Uterus (tissue), 4 donors: ENCODE measurements around the gene KLHL8. TPM values are rescaled to one million over a fixed set of nuclear protein-coding genes. Genes with fewer than 3 reads are reported as not detected.
"Not testable (repeated sequence)": the region's sequence is repeated elsewhere in the genome, so short reads cannot be mapped to it uniquely, and the experiment has no call there.

Experiments
- DNase-seq, 2 donors: peaks; one replicate each; pipeline ENCODE4 v3.0.0-alpha.2; 2019 to 2020
- H3K27ac ChIP-seq, 2 donors: fragments of 200-600 bp; sonication (generic); 1 replicate in 1 of 2; 2 replicates in 1 of 2; pipeline ENCODE4 v1.5.1; 2016 to 2018
- H3K27me3 ChIP-seq, 2 donors: fragments of 200-600 bp; sonication (generic); one replicate each; pipeline ENCODE4 v1.5.1; 2018 to 2019; ENCODE audit warnings: control low read depth in 1 of 2
- H3K36me3 ChIP-seq, 2 donors: fragments of 200-600 bp; sonication (generic); one replicate each; pipeline ENCODE4 v1.5.1; 2019; ENCODE audit warnings: control low read depth in 1 of 2
- H3K4me1 ChIP-seq, 2 donors: fragments of 200-600 bp; sonication (generic); one replicate each; pipeline ENCODE4 v1.5.1; 2018 to 2019; ENCODE audit warnings: control low read depth in 1 of 2
- H3K4me3 ChIP-seq, 2 donors: fragments of 200-600 bp; sonication (generic); 1 replicate in 1 of 2; 2 replicates in 1 of 2; pipeline ENCODE4 v1.5.1; 2018 to 2019; ENCODE audit warnings: mild to moderate bottlenecking in 1 of 2
- H3K9me3 ChIP-seq, 2 donors: fragments of 200-600 bp; sonication (generic); one replicate each; pipeline ENCODE4 v1.5.1; 2019; ENCODE audit warnings: control low read depth in 1 of 2
- POLR2A ChIP-seq, 2 donors: fragments of 450-650 bp; IDR thresholded peaks; one replicate each; pipeline ENCODE4 v1.6.1; 2016; ENCODE audit warnings: antibody characterized with exemption in 2 of 2, mild to moderate bottlenecking in 1 of 2, moderate library complexity in 1 of 2
- intact Hi-C: fragments of 100-400 bp; cut with DNase I; formaldehyde crosslinking; loops from one replicate; pipeline ENCODE4 v1.15.1; 2023; ENCODE audit warnings: low total_unique reads
- total RNA-seq, 4 donors: library from RNA; depleted of rRNA in 3 of 4; stranded (reverse); fragments of >200 nt in 3 of 4; gene quantifications; one replicate each; pipeline versions ENCODE4 v1.1.0 to v1.2.4, GENCODE V29; 2014 to 2023
- TF ChIP-seq, protein P1 (sequence below), 4 experiments: fragments of 200-600 bp in 2 of 4; fragments of 450-650 bp in 2 of 4; sonication (generic) in 2 of 4; IDR thresholded peaks; one replicate each; pipeline ENCODE4 v1.5.1; 2016 to 2019; ENCODE audit warnings: antibody characterized with exemption in 4 of 4, mild to moderate bottlenecking in 2 of 4, moderate library complexity in 1 of 4
- donor health status: DM: yes; HTN: yes; CAD: no.

KLHL8 gene
- total RNA-seq, 4 donors from 2014 or later = 10.0 to 31.8 (median 24.5) TPM

DNA sequence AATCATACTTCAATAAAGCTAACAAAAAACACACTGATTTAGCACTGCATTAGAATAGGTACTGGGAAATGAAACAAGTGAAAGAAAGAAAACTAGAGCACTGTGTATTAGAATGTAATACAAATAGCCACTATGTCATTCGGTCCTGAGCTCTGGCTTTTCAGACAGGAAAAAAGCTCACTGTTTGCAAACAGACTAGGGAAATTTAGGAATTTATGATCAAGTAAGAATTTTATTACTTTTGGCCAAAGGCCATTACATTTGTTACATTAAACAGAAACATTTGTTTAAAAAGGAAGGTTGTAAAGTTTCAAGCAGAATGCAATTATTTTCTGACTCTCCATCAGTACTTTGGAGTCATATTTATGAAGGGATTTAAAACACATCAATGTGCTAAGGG is 68.7 kb downstream of the KLHL8 start:
- no peaks in the 10 kb centered on the region for H3K27me3 ChIP-seq
- TF ChIP-seq, protein P1, sequence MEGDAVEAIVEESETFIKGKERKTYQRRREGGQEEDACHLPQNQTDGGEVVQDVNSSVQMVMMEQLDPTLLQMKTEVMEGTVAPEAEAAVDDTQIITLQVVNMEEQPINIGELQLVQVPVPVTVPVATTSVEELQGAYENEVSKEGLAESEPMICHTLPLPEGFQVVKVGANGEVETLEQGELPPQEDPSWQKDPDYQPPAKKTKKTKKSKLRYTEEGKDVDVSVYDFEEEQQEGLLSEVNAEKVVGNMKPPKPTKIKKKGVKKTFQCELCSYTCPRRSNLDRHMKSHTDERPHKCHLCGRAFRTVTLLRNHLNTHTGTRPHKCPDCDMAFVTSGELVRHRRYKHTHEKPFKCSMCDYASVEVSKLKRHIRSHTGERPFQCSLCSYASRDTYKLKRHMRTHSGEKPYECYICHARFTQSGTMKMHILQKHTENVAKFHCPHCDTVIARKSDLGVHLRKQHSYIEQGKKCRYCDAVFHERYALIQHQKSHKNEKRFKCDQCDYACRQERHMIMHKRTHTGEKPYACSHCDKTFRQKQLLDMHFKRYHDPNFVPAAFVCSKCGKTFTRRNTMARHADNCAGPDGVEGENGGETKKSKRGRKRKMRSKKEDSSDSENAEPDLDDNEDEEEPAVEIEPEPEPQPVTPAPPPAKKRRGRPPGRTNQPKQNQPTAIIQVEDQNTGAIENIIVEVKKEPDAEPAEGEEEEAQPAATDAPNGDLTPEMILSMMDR (IDR thresholded peaks at IDR 0.05) = no peak
- no peak for TF ChIP-seq POLR2A (IDR thresholded peaks at IDR 0.05)
- DNase-seq = no peak
- peak overlapping the region; percentile 21 to 66 for H3K27ac ChIP-seq
- no peaks in the 10 kb centered on the region for H3K36me3 ChIP-seq
- H3K4me1 ChIP-seq = peaks cover 0 to 11% of the 10 kb centered on the region in 2 donors
- H3K4me3 ChIP-seq = no peak overlapping the region
- intact Hi-C loops = loop anchor here (10.0 kb wide), 1 partner anchor 83 kb away; no protein-coding TSS in a partner anchor
- H3K9me3 ChIP-seq = no peaks in the 10 kb centered on the region

DNA sequence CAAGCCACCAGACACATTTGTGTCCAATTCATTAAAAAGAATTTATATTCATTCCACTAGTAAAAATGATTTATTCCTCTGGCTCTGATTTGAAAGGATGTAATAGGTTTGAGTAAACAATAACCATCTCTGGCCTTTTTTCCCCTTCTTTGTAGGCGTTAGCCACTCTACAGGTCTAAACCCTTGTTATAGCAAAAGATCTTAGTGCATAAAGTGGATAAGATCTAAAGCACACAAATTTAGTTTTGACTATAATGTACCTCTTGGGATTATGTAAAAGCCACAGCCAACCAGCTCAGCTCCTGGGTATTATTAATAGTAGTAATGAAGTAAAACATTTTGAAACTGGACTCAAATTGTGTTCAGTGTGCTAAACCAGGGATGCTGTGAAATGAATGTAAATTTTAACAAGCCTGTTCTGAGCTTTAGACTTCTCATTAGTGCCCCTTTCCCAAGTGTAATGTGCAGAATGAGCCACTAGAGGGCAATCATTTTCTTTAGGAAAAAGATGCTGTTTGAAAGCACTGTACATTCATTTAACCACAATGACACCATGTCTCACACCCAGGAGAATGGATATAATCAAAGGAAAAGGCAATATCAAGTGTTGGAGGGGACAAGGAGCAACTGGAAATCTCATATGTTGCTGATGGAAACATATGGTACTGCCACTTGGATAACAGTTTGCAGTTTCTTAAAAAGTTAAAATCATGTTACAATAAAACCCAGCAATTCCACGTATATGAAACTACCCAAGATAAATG is 69.7 kb downstream of the KLHL8 start:
- H3K27ac ChIP-seq = peak overlapping the region; percentile 18 to 66
- TF ChIP-seq, protein P1 (IDR thresholded peaks at IDR 0.05) = peak; percentile 84 to 89 (median 86)
- no peak for TF ChIP-seq POLR2A (IDR thresholded peaks at IDR 0.05)
- peaks cover 0 to 11% of the 10 kb centered on the region in 2 donors for H3K4me1 ChIP-seq
- intact Hi-C loops = loop anchor here (10.0 kb wide), 1 partner anchor 84 kb away; no protein-coding TSS in a partner anchor
- H3K9me3 ChIP-seq = no peaks in the 10 kb centered on the region
- DNase-seq = peak in 1 of 2 donors; percentile 76
- H3K27me3 ChIP-seq = no peaks in the 10 kb centered on the region
- no peaks in the 10 kb centered on the region for H3K36me3 ChIP-seq
- no peak overlapping the region for H3K4me3 ChIP-seq

DNA sequence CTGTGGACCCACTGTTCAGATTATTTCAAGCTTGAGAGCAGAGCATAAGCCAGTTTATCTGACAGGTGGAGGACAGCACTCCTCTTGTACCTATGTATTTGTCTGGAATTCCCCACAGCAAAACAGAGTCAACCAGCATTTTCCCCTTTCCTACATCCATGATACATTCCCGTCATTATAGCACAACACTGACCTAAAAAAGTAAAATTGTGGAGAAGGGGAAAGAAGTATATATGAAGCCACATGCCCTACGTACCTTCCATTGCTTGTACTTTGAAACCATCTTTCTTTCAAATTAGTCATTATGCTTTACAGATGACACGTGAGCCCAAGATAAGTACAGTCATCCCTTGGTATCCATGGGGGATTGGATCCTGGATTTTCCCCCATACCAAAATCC is 73.3 kb downstream of the KLHL8 start:
- peaks cover 0 to 11% of the 10 kb centered on the region in 2 donors for H3K4me1 ChIP-seq
- H3K36me3 ChIP-seq = no peaks in the 10 kb centered on the region
- H3K27me3 ChIP-seq = no peaks in the 10 kb centered on the region
- no peak overlapping the region for H3K27ac ChIP-seq
- DNase-seq = no peak
- no peaks in the 10 kb centered on the region for H3K9me3 ChIP-seq
- TF ChIP-seq POLR2A (IDR thresholded peaks at IDR 0.05) = no peak
- TF ChIP-seq, protein P1 (IDR thresholded peaks at IDR 0.05) = no peak
- H3K4me3 ChIP-seq = no peak overlapping the region
- intact Hi-C loops = no loop called here

DNA sequence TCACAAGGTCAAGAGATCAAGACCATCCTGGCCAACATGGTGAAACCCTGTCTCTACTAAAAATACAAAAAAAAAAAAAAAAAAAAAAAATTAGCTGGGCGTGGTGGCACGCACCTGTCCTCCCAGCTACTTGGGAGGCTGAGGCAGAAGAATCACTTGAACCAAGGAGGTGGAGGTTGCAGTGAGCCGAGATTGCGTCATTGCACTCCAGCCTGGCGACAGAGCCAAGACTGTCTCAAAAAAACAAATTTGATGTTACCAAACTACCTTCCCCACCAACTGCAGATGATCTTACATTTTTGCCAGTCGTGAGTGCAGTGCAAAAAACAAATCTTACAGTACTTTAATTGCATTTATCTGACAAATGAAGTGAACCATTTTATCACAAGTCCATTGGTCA is 74.5 kb downstream of the KLHL8 start:
- not testable (repeated sequence) for H3K27me3 ChIP-seq

DNA sequence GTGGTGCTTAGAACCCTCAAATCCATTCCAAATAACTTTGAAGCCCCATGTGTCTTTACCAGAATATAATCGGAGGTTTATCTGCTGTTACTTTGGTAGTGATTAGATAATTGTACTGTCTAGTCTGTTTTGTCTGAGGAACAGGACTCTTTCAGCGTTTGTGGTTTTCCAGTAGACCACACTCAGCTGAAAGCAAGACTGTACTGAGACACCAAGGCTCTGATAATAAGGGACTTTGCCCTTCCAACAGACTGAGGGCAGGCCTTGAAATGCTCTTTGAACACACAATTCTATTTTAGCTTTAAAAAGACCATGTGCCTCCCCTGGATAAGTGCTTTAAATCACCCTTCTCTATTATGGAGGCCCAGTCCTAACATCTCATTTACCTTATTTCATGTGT is 76.1 kb downstream of the KLHL8 start:
- no peak for TF ChIP-seq POLR2A (IDR thresholded peaks at IDR 0.05)
- TF ChIP-seq, protein P1 (IDR thresholded peaks at IDR 0.05) = no peak
- Histone ChIP-seq H3K36me3 (no peaks in the 10 kb centered on the region), H3K27me3 (no peaks in the 10 kb centered on the region), H3K4me1 (no peaks in the 10 kb centered on the region), H3K27ac (no peak overlapping the region), H3K4me3 (no peak overlapping the region), H3K9me3 (no peaks in the 10 kb centered on the region)
- intact Hi-C loops = no loop called here
- DNase-seq = no peak

More for the DNA sequence above, 74.5 kb downstream of the KLHL8 start:
- H3K36me3 ChIP-seq, H3K4me3 ChIP-seq, DNase-seq, H3K27ac ChIP-seq, H3K4me1 ChIP-seq, H3K9me3 ChIP-seq, intact Hi-C loops: not testable (repeated sequence)
